GM19468 (cell line): ENCODE results near the gene PLA2G2C.

ENCODE experiments used
- ATAC-seq: cut with Tn5 transposase; IDR thresholded peaks from one replicate; pipeline ENCODE4 v1.9.1; 2021; ENCODE audit warnings: mild to moderate bottlenecking, moderate library complexity, moderate number of reproducible peaks; ENCODE audit not compliant: unreplicated experiment; ENCODE audit errors: extremely low read depth

Gene PLA2G2C

DNA sequence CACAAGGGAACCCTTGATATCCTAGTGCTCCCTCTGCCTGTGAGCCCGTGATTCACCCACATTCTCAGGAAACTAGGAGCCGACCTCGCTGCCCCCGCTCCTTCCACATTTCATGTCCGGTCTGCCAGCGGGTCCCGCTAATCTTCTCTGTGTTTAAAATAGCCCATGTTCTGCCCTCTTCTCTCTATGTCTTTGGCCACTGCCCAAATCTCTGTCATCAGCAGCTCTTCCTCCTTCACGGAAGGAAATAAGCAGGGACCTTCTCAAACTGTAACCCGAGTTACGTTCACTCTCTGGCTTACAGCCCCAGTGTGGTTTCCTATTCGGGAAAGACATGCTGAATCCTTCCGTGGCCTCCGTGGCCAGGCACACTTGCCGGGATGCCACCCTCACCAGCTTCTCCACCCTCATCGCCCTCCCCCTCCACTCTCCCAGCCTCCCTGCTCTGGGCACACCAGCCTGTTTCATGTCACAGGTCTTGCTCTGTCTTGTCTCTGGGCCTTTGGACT lies 21.6 kb downstream of the PLA2G2C start:
- no peak for ATAC-seq

- no peak for ATAC-seq
These were observed 26.3 kb downstream of the PLA2G2C start for GRCh38 chr1:20160034-20160433.

DNA sequence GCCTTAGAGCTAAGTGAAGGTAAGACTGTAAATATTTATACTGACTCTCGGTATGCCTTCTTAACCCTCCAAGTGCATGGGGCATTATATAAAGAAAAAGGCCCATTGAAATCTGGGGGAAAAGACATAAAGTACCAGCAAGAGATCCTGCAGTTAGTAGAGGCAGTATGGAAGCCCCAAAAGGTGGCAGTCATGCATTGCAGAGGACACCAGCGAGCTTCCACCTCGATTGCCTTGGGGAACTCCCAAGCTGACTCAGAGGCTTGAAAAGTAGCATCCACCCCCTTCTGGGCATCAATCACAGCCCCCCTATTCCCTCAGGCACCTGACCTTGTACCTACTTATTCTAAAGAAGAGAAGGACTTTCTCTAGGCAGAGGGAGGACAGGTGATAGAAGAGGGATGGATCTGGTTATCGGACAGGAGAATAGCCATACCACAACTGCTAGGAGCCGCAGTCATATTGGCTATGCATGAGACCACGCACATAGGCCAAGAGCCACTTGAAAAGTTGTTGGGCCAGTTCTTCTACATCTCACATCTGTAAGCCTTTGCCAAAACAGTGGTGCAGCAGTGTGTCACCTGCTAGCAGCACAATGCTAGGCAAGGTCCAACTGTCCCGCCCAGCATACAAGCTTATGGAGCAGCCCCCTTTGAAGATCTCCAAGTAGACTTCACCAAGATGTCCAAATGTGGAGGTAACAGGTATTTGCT lies 27.8 kb downstream of the PLA2G2C start:
- no peak for ATAC-seq

DNA sequence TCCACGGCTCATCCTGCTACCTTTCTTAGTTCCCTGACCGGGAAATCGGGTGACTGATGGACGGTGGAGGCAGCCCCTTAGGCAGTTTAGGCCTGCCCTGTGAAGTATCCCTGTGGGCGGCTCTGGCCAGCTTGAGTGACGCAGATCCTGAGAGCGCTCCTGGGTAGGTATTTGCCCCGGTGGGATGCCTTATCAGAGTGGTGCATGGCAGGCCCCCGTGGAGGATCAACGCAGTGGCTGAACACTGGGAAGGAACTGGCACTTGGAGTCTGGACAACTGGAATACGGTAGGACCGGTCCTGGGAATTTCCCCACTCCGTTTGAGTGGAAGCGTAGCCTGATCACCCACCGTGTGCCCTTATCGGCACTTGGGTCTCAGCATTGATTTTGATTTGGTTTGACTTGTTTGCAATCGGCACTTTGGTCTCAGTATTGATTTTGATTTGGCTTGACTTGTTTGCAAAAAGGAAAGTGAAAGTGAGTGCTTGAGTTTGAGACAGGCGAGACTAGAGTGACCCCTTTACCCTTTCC lies 32.0 kb downstream of the PLA2G2C start:
- ATAC-seq: no peak

- ATAC-seq: no peak
These were observed 33.3 kb downstream of the PLA2G2C start for GRCh38 chr1:20153000-20153418.

GRCh38 chr1:20152599-20152930 lies 33.8 kb downstream of the PLA2G2C start:
- no peak for ATAC-seq

DNA sequence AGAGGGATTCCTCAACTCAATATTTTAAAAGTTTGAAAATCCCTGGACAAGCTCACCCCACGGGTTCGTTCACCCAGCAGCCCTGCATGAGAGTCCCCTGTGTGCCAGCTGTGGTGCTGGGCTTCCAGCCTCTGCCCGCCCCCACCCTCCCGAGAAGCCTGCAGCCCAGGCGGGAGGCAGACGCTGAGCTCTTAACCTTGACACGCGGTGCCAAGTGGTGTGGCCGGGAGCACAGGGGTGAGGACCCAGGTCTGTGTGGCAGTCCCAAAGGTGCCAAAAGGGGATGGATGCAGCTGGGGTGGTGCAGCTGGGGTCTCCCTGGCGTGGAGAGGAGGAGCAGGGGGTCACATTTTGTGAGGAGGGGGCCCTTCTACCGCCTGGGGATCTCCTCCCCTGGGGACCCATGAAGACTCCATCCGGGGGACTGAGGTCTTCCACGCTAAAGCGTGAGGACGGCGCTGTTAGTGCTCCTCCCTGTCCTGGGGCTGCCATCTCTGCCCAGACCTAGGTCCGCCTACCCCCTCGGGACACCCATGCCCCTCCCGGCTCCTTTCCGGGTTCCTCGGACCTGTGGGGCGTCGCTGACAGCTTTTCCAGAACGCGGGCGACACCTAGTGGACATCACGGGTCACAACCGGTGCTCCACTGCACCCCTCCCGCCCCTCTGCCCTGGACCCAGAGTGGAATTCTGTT lies 34.3 kb downstream of the PLA2G2C start:
- no peak for ATAC-seq

DNA sequence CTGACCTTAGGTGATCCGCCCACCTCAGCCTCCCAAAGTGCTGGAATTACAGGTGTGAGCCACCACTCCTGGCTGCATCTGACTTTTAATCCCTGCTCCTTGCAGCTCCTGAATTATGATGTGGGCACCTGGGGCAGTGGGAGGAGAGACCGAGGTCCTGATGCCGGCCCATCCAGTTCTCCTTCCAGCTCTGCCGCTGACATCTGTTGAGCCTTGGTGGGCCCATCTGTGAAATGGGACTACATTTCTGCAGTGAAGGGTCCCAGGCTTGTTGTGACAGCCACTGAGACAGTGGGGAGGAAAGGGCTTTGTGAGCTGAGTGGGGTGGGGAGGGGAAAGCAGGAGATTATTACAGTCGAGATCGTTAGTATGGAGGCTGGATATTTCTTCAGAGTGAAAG lies 35.3 kb downstream of the PLA2G2C start:
- no peak for ATAC-seq

DNA sequence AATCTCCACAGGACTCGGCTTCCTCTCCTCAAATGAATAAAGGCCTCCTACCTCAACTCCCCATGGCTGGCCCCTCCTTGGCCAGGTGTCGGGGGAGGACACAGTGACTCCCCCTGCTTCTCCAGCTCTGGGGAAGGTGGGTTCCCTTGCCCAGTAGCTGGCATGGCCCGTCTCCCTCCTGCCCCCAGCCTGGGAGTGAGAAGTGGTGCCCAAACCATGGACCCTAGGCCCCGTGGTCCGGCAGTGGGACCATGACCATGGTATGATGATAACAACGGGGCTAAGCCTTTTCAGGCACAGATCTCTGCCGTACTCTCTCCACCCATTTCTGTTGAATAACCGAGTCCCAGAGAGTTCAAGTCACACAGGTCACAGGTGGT lies 36.0 kb downstream of the PLA2G2C start:
- no peak for ATAC-seq

- no peak for ATAC-seq
These were observed 36.6 kb downstream of the PLA2G2C start for GRCh38 chr1:20149601-20150325.

DNA sequence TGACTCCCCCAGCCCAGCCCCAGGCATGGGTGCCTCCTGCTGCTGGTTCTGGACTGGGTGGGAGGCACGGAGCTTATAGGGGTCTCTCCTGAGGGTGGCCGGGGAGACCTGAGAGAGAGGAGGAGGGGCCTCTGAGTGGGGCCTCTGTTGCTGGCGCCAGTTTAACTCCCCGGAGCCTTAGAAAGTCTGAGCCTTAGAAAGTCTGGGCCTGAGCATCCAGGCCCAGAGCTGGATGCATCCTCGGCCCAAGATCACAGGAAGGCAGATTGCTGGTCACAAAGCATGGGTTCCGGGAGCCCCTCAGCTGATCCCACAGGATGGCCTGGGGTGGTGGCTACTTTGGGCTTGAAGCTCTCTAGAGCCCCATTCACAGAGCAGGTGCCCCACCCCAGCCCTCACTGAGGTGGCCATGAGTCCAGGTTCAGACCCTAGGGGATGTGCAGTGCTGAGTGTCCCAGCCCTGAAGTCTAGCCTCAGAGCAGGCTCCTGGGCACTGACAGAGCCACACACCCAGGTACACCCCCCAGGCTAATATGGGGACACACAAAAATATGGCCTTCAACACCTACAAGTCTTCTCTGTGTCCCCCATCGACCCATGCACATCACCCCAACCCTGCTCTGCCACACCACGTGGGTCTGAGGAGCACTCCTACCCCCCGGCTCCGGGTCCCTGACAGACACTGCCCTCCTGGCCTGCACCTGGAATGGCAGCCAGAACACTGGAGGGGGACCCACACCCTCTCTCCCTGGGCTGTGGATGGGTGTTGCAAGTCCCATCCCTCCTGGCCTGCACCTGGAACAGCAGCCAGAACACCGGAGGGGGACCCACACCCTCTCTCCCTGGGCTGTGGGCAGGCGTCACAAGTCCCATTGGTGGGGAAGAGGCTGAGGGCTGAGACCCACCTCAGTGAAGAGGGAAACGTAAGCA lies 37.5 kb downstream of the PLA2G2C start:
- ATAC-seq: no peak

GRCh38 chr1:20147846-20148570 lies 38.3 kb downstream of the PLA2G2C start:
- no peak for ATAC-seq

DNA sequence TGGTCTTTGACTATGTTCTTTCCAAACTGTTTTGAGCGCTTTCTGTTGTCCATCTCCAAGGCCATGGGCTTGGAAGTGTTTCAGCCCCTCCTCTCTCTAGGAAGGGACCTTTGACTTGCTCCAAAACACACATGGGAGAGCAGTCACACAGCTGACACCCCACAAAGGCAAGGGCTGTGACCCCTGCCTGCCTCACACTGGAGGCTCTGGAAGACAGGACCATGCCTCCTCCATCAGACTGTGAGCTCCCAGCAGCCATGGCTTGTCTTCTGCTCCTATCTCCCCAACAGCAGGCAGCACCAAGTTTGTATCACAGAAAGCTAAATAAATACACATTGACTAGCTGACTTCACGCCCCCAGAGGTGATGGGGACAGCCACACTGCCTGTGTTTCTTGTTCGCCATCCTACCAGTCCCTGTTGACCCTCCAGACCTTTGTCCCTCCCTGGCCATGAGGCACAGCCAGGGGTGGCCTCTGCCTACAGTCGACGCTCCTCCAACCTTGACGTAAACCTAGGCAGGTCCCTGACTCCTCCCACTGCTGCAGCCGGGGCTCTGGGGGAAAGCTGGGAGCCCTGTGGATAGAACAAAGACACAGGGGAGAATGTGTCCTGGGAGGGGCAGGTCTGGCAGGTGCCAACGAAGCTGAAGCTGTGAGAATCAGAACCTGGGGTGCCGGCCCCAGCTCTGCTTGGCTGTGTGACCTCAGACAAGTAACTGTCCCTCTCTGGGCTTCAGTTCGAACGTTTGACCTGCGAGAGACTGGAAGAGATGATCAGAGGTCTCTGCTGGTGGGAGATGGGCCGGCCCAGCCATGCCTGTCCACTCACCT lies 42.4 kb downstream of the PLA2G2C start:
- no peak for ATAC-seq

GRCh38 chr1:20143318-20143717 lies 43.0 kb downstream of the PLA2G2C start:
- ATAC-seq: no peak

DNA sequence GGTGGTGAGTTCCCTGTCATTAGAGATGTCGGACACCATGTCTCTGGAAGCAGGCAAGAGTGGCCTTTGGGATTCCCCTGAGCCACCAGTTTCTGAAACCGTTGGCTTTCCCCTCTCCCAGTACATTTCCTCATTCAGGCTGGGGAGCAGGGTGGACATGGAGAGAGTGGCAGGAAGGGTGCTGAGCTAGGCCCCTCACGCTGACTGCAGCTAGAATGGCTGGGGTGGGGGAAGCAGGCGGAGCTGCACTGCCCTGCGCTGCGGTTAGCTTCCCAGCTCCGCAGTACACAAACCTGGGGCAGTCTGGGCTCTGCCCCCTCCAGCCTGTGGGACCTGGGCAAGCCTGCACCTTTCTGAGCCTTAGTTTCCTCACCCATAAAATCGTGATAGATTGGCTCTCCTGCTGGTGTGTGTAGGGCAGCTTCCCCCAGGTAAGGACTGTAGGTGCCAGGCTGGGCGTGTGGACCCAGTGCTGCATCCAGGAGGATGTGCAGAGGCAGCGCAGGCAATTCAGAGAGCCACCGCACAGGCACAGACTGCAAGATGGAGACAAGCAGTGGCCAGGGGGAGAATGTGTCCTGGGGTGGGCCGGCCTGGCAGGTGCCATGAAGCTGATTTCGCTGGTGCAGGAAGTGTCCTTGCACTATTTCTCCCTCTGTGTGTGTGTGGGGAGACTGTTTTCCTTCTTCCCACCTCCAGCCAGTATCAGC lies 44.2 kb downstream of the PLA2G2C start:
- no peak for ATAC-seq

GRCh38 chr1:20141466-20141865 lies 44.9 kb downstream of the PLA2G2C start:
- no peak for ATAC-seq

DNA sequence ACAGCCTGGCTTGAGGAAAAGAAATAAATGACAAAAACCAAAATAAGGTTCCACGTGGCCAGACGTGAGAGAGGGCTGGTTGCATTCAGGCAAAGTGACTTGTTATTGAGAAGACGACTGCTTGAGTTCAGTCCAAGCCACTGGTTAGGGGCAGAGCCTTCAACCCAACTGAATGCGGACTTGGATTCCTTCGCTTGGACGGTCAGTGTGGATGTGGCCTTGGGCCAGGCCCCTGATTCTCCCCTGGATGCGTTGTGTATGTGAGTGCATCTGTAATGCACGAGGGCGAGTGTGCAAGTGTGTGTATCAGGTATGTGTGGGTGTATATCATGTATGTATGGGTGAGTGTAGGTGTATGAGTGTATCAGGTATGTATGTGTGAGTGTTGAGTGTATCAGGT lies 45.3 kb downstream of the PLA2G2C start:
- ATAC-seq: no peak
